ENCODE data around the gene UBA3.

Gene UBA3

GRCh38 chr3:69080233-69080920 lies at the start of gene UBA3:
Gene UBA3, minus strand, starts transcription at chr3:69080365. Its CDS starts 12 bp downstream, at chr3:69080353.
- peak; percentile 90 for DNase-seq (ENCODE audit: low read depth)

GRCh38 chr3:69129531-69129930 lies 49.4 kb upstream of the UBA3 start:
- DNase-seq (ENCODE audit: low read depth) = no peak

DNA sequence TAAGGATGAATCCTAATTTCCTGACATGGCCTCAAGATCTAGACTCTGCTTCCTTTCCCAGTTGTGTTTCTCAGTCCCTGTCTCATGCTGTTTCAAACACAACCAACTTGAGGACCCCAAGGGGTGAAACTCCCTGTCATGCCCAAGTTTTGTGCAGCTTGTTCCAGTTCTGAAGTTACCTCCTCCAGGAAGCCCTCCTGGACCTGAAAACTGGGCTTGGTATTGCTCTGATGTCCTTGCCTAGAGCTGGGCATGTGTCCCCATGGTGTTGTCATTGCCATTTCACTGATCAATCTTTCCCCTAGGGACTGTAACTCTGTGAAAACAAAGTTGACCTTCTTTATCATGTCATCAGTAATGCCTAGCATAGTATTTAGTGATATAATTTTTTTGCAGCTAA lies 48.3 kb upstream of the UBA3 start:
- no peak for DNase-seq (ENCODE audit: low read depth)

DNA sequence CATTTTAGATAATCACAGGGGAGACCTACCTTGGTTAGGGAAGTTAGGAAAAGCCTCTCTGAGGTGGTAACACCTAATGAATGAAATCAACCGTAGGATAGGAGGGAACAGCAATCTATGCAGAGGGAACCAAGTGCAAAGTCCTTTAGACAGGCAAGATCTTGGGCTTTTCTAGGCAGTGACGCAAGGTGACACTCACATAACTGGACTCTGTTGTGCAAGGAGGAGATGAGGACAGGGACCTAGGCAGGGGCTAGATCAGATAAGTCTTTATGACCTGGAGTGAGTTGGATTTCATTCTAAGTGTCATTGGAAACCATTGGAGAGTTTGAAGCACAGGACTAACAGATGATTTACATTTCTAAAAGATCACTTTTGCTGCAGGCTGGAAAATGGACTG lies 46.8 kb upstream of the UBA3 start:
- DNase-seq (ENCODE audit: low read depth) = no peak

DNA sequence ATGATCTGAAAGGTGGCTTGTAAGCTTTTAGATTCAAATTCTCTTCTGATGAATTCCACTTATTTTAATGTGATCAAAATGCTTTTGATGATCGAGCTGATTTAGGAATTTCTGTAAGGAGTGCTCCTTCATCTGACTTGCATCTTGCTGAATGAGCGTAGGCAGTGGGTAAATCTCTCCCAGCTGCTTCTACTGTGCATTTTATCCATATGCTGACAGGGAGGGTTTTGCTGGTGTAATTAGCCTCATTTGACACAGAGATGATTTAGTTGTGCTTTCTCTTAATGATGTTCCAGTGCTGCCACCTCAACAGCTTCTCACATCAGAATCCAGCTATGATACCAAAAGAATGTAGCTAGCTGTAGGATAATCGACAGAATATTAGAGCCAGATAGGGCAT lies 46.1 kb upstream of the UBA3 start:
- no peak for DNase-seq (ENCODE audit: low read depth)

- DNase-seq (ENCODE audit: low read depth) = no peak
These were observed 42.2 kb upstream of the UBA3 start, which contains the start of gene LMOD3 for GRCh38 chr3:69122403-69122802. Gene LMOD3, minus strand, starts transcription at chr3:69122595. Its CDS starts 209 bp downstream, at chr3:69122386.

DNA sequence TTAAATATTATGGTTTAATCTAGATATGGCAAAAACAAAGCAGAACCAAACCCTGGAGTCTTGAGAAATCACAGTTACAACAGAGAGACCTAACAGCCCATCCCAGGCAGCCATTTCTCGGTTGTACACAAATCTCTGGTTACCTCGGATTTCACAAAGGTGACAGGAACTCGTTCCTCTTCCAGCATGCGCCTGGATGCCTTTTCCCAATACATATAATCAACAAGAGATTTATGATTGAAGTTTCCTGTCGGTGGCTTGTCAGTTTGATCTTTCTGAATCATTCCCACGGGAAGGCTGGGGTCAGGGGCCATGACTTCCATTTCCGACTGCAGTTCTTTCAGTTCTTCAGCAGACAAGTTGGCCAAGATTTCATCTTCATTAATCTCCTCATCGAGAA lies 41.8 kb upstream of the UBA3 start:
- DNase-seq (ENCODE audit: low read depth) = no peak

GRCh38 chr3:69121513-69121912 lies 41.3 kb upstream of the UBA3 start:
- no peak for DNase-seq (ENCODE audit: low read depth)

DNA sequence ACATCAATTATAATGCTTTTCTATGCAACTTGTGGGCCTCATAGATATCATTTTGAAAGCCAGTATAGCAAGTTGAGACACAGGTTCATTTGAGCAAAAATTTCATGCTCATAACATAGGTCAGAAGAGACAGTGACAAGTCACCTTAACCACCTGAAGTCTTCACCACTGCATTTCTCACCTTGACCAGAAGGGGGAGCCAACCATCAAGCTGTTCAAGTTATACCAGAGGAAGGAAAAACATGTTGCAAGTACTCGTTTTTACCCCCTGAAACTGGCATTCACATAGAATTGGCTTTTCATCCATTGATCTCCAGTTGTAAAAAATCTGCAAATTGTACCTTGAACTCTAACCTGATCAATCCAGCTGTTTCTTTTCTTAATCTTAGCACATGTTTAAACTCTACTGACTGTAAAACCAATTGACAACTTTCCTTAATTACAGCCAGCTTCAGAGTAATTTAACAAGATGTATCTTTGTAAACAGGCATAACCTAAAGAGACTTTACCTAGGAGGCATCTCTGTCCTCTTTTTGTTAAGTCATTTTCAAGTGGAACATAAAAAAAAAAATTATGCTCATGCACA lies 40.8 kb upstream of the UBA3 start:
- peak; percentile 77 for DNase-seq (ENCODE audit: low read depth)

DNA sequence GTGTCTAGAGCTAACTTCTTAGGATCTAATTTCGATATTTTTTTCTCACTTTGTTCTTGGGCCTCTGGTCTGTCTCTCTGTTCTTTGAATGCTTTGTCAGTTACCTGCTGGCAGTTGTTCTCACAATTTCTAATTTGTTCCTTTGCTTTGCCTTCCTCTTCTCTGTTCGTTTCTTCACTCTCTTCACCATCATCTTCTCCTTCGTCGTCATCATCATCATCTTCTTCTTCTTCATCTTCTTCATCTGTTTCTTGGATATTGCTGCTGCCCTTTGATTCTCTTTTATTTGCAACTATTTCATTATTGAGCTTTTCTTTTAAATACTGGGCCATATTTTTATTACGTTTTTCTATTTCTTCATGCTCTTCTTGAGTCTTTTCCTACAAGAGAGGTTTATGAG lies 39.5 kb upstream of the UBA3 start:
- no peak for DNase-seq (ENCODE audit: low read depth)

- DNase-seq (ENCODE audit: low read depth) = no peak
These were observed 39.0 kb upstream of the UBA3 start for GRCh38 chr3:69119138-69119537.

- DNase-seq (ENCODE audit: low read depth) = no peak
These were observed 38.4 kb upstream of the UBA3 start for GRCh38 chr3:69118555-69118954.

- DNase-seq (ENCODE audit: low read depth) = no peak
These were observed 36.7 kb upstream of the UBA3 start for GRCh38 chr3:69116897-69117296.

DNA sequence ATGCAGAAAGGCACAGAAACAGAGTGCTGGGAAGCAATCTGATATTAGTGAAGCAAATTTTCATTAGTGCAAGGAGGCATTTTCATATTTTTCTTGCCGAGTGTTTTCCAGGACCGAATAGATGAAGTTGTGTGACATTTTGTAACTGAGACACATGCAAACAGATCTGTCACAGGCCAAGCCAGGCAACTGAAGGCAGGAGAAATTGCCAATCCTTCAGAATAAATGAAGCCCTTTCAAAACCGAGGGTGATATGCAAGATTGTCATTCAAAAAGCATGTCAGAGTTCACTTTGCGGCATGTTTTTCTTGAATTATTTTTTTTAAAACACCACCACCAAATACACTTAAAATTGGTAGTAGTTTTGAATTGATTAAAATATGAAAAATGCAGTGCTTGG lies 36.0 kb upstream of the UBA3 start:
- DNase-seq (ENCODE audit: low read depth) = no peak

GRCh38 chr3:69115731-69116130 lies 35.6 kb upstream of the UBA3 start:
- DNase-seq (ENCODE audit: low read depth) = no peak

- DNase-seq (ENCODE audit: low read depth) = no peak
These were observed 33.4 kb upstream of the UBA3 start for GRCh38 chr3:69113536-69113935.

GRCh38 chr3:69110941-69111546 lies 30.9 kb upstream of the UBA3 start:
- no peak for DNase-seq (ENCODE audit: low read depth)

DNA sequence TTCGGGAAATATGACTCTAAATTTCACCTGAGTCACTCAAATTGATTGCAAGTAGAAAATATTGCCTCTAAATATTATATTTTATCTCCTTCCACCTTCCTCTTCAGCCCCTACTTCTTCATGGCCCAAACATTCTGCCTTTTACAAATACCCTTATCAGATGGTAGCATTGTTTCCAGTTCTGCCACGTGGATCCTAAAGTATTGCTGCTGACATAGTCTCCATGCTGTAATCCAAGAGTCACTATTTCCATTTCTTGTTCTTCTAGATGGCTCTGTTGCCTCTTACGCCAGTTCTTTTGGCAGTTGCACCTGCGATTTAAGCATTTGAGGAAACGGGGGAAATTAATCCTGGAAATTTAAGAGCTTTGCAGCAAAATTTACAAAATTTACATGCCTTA lies 28.6 kb upstream of the UBA3 start:
- DNase-seq (ENCODE audit: low read depth) = no peak

DNA sequence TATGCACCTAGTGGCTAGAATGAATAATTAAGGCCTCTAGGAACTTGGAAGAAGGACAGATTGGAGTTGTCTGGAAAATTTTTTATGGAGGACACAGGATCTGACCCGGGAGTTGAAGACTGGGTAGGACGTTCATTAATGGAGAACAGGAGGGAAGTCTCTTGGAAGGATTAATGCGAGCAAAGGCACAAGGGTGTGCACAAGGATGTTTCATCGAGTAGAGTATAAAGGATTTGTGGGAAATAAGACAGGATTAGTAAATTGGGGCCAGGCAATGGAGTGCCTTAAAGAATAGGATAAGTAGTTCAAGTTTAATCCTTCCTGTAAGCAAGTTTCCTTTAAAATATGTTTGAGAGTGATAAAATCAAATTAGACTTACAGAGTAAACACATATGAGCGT lies 27.7 kb upstream of the UBA3 start:
- DNase-seq (ENCODE audit: low read depth) = no peak

DNA sequence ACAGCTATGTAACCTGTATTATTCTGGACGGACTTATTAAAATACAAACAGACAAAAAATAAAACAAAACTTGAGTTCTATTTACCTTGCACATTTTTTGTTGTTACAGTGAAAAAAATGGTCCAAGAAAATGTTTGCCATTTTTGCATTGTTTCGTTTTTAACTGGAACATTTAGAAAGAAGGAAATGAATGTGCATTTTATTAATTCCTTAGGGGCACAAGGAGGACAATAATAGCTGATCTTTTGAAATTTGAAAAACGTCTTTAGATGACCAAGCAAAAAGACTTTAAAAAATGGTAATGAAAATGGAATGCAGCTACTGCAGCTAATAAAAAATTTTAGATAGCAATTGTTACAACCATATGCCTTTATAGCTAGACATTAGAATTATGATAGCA lies 25.2 kb upstream of the UBA3 start:
- no peak for DNase-seq (ENCODE audit: low read depth)

DNA sequence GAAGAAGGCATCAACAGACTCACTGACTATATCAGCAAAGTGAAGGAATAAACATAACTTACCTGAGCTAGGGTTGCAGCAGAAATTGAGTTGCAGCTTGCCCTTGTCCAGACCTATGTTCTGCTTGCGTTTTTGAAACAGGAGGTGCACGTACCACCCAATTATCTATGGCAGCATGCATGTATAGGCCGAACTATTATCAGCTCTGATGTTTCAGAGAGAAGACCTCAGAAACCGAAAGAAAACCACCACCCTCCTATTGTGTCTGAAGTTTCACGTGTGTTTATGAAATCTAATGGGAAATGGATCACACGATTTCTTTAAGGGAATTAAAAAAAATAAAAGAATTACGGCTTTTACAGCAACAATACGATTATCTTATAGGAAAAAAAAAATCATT lies 24.4 kb upstream of the UBA3 start:
- no peak for DNase-seq (ENCODE audit: low read depth)

- no peak for DNase-seq (ENCODE audit: low read depth)
These were observed 23.0 kb upstream of the UBA3 start for GRCh38 chr3:69103123-69103522.

GRCh38 chr3:69102384-69102783 lies 22.2 kb upstream of the UBA3 start:
- no peak for DNase-seq (ENCODE audit: low read depth)

GRCh38 chr3:69099576-69099975 lies 19.4 kb upstream of the UBA3 start:
- no peak for DNase-seq (ENCODE audit: low read depth)
